Islet precursor cell (in vitro differentiated cells): ENCODE results near the gene UTY.

Source experiments
- DNase-seq: peaks from one replicate; pipeline ENCODE4 v3.0.0-alpha.2; 2018

The UTY gene

GRCh38 chrY:13479828-13480227 is at the start of gene UTY:
UTY (minus strand) TSS chrY:13480033; CDS start chrY:13479665, 368 bp downstream.
- no peak for DNase-seq

- no peak for DNase-seq
Measured at GRCh38 chrY:13520474-13520873, 40.6 kb upstream of the UTY start.

- no peak for DNase-seq
Measured at GRCh38 chrY:13501215-13501614, 21.4 kb upstream of the UTY start.

GRCh38 chrY:13493737-13494136 is 13.9 kb upstream of the UTY start:
- no peak for DNase-seq

GRCh38 chrY:13492408-13492807 is 12.6 kb upstream of the UTY start:
- no peak for DNase-seq

GRCh38 chrY:13488738-13489137 is 8.9 kb upstream of the UTY start:
- no peak for DNase-seq

GRCh38 chrY:13479121-13479711 is 617 bp downstream of the UTY start:
- DNase-seq: no peak

- no peak for DNase-seq
Measured at GRCh38 chrY:13478126-13478785, 1.6 kb downstream of the UTY start.

- DNase-seq: no peak
Measured at GRCh38 chrY:13474997-13475396, 4.8 kb downstream of the UTY start.

GRCh38 chrY:13451572-13451971 is 28.3 kb downstream of the UTY start:
- DNase-seq: no peak

- DNase-seq: no peak
Measured at GRCh38 chrY:13450596-13451130, 29.2 kb downstream of the UTY start.

- no peak for DNase-seq
Measured at GRCh38 chrY:13445566-13445965, 34.3 kb downstream of the UTY start.

GRCh38 chrY:13443146-13443545 is 36.7 kb downstream of the UTY start:
- no peak for DNase-seq

GRCh38 chrY:13440811-13441210 is 39.0 kb downstream of the UTY start:
- DNase-seq: no peak

- no peak for DNase-seq
Measured at GRCh38 chrY:13435968-13436937, 43.6 kb downstream of the UTY start.

GRCh38 chrY:13435206-13435967 is 44.4 kb downstream of the UTY start:
- no peak for DNase-seq

- no peak for DNase-seq
Measured at GRCh38 chrY:13432293-13433025, 47.4 kb downstream of the UTY start.

GRCh38 chrY:13429551-13429950 is 50.3 kb downstream of the UTY start:
- no peak for DNase-seq

- DNase-seq: no peak
Measured at GRCh38 chrY:13423281-13423732, 56.5 kb downstream of the UTY start.

- DNase-seq: no peak
Measured at GRCh38 chrY:13416869-13417661, 62.8 kb downstream of the UTY start.

GRCh38 chrY:13415556-13415955 is 64.3 kb downstream of the UTY start:
- DNase-seq: no peak
